ENCODE data around the gene RAB11FIP4. TPM values are rescaled to one million over a fixed set of nuclear protein-coding genes. Genes with fewer than 3 reads are reported as not detected.
A peak's percentile ranks its signal among the peaks of the same experiment; 100 is the strongest.

Gene RAB11FIP4
- total RNA-seq, 2 donors from 2014 or later = 16.2 to 21.6 TPM

- no peak for DNase-seq (ENCODE audit: low spot score)
- ATAC-seq = no peak
- Mint-ChIP-seq H3K4me3 (no peak overlapping the region), H3K36me3 (no peaks in the 10 kb centered on the region), H3K27me3 (no peaks in the 10 kb centered on the region), H3K4me1 (ENCODE audit: low read depth in 2 of 2) (peaks cover 24 to 29% of the 10 kb centered on the region in 2 donors), H3K9me3 (no peaks in the 10 kb centered on the region), H3K27ac (peak overlapping the region; percentile 33 to 43)
Measured at GRCh38 chr17:31513731-31514427, 122.4 kb downstream of the RAB11FIP4 start.

GRCh38 chr17:31515267-31515666, 123.8 kb downstream of the RAB11FIP4 start:
- no peaks in the 10 kb centered on the region for H3K27me3 Mint-ChIP-seq
- ATAC-seq = no peak
- no peak for DNase-seq (ENCODE audit: low spot score)
- no peak overlapping the region for H3K4me3 Mint-ChIP-seq
- no peaks in the 10 kb centered on the region for H3K9me3 Mint-ChIP-seq
- no peak overlapping the region for H3K27ac Mint-ChIP-seq
- H3K4me1 Mint-ChIP-seq (ENCODE audit: low read depth in 2 of 2) = peaks cover 13 to 16% of the 10 kb centered on the region in 2 donors
- H3K36me3 Mint-ChIP-seq = no peaks in the 10 kb centered on the region

GRCh38 chr17:31517524-31517923, 126.0 kb downstream of the RAB11FIP4 start:
- Mint-ChIP-seq H3K36me3 (no peaks in the 10 kb centered on the region), H3K4me3 (no peak overlapping the region), H3K27me3 (no peaks in the 10 kb centered on the region), H3K27ac (no peak overlapping the region), H3K9me3 (no peaks in the 10 kb centered on the region), H3K4me1 (ENCODE audit: low read depth in 2 of 2) (peaks cover 4 to 6% of the 10 kb centered on the region in 2 donors)
- DNase-seq (ENCODE audit: low spot score) (no peak), ATAC-seq (no peak)

- no peak overlapping the region for H3K4me3 Mint-ChIP-seq
- peaks cover 4 to 6% of the 10 kb centered on the region in 2 donors for H3K4me1 Mint-ChIP-seq (ENCODE audit: low read depth in 2 of 2)
- no peaks in the 10 kb centered on the region for H3K9me3 Mint-ChIP-seq
- no peaks in the 10 kb centered on the region for H3K27me3 Mint-ChIP-seq
- no peaks in the 10 kb centered on the region for H3K36me3 Mint-ChIP-seq
- DNase-seq (ENCODE audit: low spot score) (no peak), ATAC-seq (no peak)
- no peak overlapping the region for H3K27ac Mint-ChIP-seq
Measured at GRCh38 chr17:31518478-31518877, 127.0 kb downstream of the RAB11FIP4 start.

- Mint-ChIP-seq H3K27me3 (no peaks in the 10 kb centered on the region), H3K4me1 (ENCODE audit: low read depth in 2 of 2) (no peaks in the 10 kb centered on the region), H3K4me3 (no peak overlapping the region), H3K9me3 (no peaks in the 10 kb centered on the region), H3K36me3 (no peaks in the 10 kb centered on the region), H3K27ac (no peak overlapping the region)
- ATAC-seq = no peak
- DNase-seq (ENCODE audit: low spot score) = no peak
Measured at GRCh38 chr17:31521632-31522283, 130.3 kb downstream of the RAB11FIP4 start.

- no peak for DNase-seq (ENCODE audit: low spot score)
- no peaks in the 10 kb centered on the region for H3K27me3 Mint-ChIP-seq
- no peak overlapping the region for H3K4me3 Mint-ChIP-seq
- no peak overlapping the region for H3K27ac Mint-ChIP-seq
- H3K4me1 Mint-ChIP-seq (ENCODE audit: low read depth in 2 of 2) = no peaks in the 10 kb centered on the region
- no peak for ATAC-seq
- H3K36me3 Mint-ChIP-seq = no peaks in the 10 kb centered on the region
- no peaks in the 10 kb centered on the region for H3K9me3 Mint-ChIP-seq
Measured at GRCh38 chr17:31522284-31522931, 130.9 kb downstream of the RAB11FIP4 start.

- Mint-ChIP-seq H3K27ac (no peak overlapping the region), H3K27me3 (no peaks in the 10 kb centered on the region), H3K4me3 (no peak overlapping the region), H3K9me3 (no peaks in the 10 kb centered on the region), H3K4me1 (ENCODE audit: low read depth in 2 of 2) (no peaks in the 10 kb centered on the region), H3K36me3 (no peaks in the 10 kb centered on the region)
- ATAC-seq = no peak
- no peak for DNase-seq (ENCODE audit: low spot score)
Measured at GRCh38 chr17:31522987-31523495, 131.6 kb downstream of the RAB11FIP4 start.

- Mint-ChIP-seq H3K4me3 (no peak overlapping the region), H3K9me3 (no peaks in the 10 kb centered on the region), H3K27me3 (no peaks in the 10 kb centered on the region), H3K36me3 (no peaks in the 10 kb centered on the region), H3K4me1 (ENCODE audit: low read depth in 2 of 2) (no peaks in the 10 kb centered on the region), H3K27ac (no peak overlapping the region)
- ATAC-seq (no peak), DNase-seq (ENCODE audit: low spot score) (no peak)
Measured at GRCh38 chr17:31523862-31524730, 132.6 kb downstream of the RAB11FIP4 start.

- Mint-ChIP-seq H3K27ac (no peak overlapping the region), H3K27me3 (no peaks in the 10 kb centered on the region), H3K36me3 (no peaks in the 10 kb centered on the region), H3K9me3 (no peaks in the 10 kb centered on the region), H3K4me3 (no peak overlapping the region), H3K4me1 (ENCODE audit: low read depth in 2 of 2) (no peaks in the 10 kb centered on the region)
- DNase-seq (ENCODE audit: low spot score) = peak; percentile 86
- peak; percentile 69 to 80 for ATAC-seq
Measured at GRCh38 chr17:31524926-31525800, 133.7 kb downstream of the RAB11FIP4 start.

GRCh38 chr17:31525801-31526549, 134.5 kb downstream of the RAB11FIP4 start:
- H3K4me3 Mint-ChIP-seq = no peak overlapping the region
- H3K4me1 Mint-ChIP-seq (ENCODE audit: low read depth in 2 of 2) = no peaks in the 10 kb centered on the region
- no peak for DNase-seq (ENCODE audit: low spot score)
- no peaks in the 10 kb centered on the region for H3K9me3 Mint-ChIP-seq
- H3K27me3 Mint-ChIP-seq = no peaks in the 10 kb centered on the region
- no peaks in the 10 kb centered on the region for H3K36me3 Mint-ChIP-seq
- ATAC-seq = no peak
- H3K27ac Mint-ChIP-seq = no peak overlapping the region

GRCh38 chr17:31527606-31528005, 136.1 kb downstream of the RAB11FIP4 start:
- H3K27ac Mint-ChIP-seq = no peak overlapping the region

GRCh38 chr17:31528291-31528874, 136.9 kb downstream of the RAB11FIP4 start:
- H3K36me3 Mint-ChIP-seq = no peaks in the 10 kb centered on the region
- peaks cover 0 to 3% of the 10 kb centered on the region in 2 donors for H3K4me1 Mint-ChIP-seq (ENCODE audit: low read depth in 2 of 2)
- no peak overlapping the region for H3K4me3 Mint-ChIP-seq
- no peaks in the 10 kb centered on the region for H3K9me3 Mint-ChIP-seq
- no peak for ATAC-seq
- no peak for DNase-seq (ENCODE audit: low spot score)
- no peaks in the 10 kb centered on the region for H3K27me3 Mint-ChIP-seq
- H3K27ac Mint-ChIP-seq = no peak overlapping the region

More at GRCh38 chr17:31527606-31528005, 136.1 kb downstream of the RAB11FIP4 start:
- no peaks in the 10 kb centered on the region for H3K9me3 Mint-ChIP-seq
- no peaks in the 10 kb centered on the region for H3K27me3 Mint-ChIP-seq
- H3K36me3 Mint-ChIP-seq = no peaks in the 10 kb centered on the region
- ATAC-seq (no peak), DNase-seq (ENCODE audit: low spot score) (no peak)
- no peak overlapping the region for H3K4me3 Mint-ChIP-seq
- no peaks in the 10 kb centered on the region for H3K4me1 Mint-ChIP-seq (ENCODE audit: low read depth in 2 of 2)

Data from natural killer cell treated with Interleukin-12 subunit alpha and Interleukin-12 subunit beta and Interleukin-15 and Interleukin-18, amount 100 ng/mL, for 72 hours (primary cell).